Activated naive CD4-positive, alpha-beta T cell (primary cell): ENCODE data around the gene SRRM1.
A peak's percentile ranks its signal among the peaks of the same experiment; 100 is the strongest.

ENCODE experiments used
- DNase-seq, 4 experiments: peaks; one replicate each; lab custom pipeline; 2025; lab: John Stamatoyannopoulos, UW

The SRRM1 gene, protein sequence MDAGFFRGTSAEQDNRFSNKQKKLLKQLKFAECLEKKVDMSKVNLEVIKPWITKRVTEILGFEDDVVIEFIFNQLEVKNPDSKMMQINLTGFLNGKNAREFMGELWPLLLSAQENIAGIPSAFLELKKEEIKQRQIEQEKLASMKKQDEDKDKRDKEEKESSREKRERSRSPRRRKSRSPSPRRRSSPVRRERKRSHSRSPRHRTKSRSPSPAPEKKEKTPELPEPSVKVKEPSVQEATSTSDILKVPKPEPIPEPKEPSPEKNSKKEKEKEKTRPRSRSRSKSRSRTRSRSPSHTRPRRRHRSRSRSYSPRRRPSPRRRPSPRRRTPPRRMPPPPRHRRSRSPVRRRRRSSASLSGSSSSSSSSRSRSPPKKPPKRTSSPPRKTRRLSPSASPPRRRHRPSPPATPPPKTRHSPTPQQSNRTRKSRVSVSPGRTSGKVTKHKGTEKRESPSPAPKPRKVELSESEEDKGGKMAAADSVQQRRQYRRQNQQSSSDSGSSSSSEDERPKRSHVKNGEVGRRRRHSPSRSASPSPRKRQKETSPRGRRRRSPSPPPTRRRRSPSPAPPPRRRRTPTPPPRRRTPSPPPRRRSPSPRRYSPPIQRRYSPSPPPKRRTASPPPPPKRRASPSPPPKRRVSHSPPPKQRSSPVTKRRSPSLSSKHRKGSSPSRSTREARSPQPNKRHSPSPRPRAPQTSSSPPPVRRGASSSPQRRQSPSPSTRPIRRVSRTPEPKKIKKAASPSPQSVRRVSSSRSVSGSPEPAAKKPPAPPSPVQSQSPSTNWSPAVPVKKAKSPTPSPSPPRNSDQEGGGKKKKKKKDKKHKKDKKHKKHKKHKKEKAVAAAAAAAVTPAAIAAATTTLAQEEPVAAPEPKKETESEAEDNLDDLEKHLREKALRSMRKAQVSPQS

DNA sequence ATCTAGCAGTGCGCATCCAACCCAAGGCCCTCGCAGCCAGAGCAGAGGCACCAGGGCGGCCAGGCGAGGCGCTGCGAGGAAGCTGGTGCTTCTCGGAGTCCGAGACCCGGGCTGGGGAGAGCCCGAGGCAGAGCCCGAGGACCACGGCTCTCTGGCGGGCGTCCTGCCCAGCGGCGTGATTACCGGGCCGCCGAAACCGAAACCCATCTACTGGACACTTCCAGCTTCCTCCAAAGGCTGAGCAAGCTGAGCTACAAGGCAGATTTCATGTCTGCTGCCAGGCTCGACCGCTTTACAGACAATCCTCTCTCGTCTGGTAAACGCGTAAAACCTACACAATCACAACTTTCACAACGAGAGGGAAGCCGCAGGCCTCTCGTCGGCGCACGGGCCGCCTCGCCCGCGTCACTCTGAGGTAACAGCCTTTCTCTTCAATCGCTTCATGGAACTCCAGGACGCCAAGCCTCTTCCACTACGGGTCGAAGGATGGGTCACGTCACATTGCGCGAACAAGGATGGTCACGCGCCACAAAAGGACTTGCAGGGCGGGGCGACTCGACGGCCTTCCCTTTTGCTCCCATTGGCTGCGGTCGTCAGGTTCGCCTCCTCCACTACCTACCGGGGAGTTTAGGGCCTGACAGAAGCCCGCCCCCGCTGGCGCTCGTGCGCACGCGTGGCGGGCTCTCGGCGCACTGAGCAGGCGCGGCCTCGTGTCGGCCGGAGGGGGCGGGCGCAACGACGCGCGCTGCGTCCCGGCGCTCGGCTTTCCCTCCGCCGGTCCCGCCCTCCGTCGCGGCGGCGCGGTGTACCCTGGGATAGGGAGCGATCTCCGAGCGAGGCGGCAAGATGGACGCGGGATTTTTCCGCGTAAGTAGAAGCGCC, at the start of gene SRRM1:
SRRM1 (plus strand) TSS at position 822 of the 882 bp plus-strand sequence; CDS start at position 847, 25 bp downstream.
- DNase-seq, result peak; percentile 93 to 97 (median 95)

DNA sequence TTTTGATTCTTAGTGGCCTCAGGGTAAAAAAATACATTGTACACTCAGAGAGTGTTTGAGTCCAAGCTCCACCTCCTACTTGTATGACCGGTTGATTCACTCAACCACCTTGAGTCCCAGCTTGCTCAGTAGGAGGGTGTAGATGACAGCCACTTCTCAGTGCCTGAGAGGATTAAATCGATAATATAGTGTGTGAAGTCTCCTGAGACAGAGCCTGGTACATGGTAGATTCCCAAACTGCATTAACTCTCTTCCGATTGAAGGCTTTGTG, 48.8 kb upstream of the SRRM1 start:
- no peak for DNase-seq

DNA sequence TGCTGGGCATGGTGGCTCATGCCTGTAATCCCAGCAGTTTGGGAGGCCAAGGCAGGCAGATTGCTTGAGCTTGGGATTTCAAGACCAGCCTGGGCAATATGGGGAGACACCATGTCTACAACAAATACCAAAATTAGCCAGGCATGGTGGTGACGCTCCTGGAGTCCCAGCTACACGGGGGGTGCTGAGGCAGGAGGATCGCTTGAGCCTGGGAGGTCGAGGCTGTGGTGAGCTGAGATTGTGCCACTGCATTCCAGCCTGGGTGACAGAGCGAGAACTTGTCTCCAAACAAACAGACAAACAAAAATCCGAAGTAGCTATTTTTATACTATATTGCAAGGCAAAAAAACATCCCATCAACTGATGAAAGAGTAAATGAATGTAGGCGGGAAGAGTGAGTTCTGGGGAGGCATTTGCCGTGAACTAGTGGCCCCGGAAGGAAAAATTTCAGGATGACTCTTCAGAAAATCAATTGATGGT, 46.7 kb upstream of the SRRM1 start:
- DNase-seq, result no peak

DNA sequence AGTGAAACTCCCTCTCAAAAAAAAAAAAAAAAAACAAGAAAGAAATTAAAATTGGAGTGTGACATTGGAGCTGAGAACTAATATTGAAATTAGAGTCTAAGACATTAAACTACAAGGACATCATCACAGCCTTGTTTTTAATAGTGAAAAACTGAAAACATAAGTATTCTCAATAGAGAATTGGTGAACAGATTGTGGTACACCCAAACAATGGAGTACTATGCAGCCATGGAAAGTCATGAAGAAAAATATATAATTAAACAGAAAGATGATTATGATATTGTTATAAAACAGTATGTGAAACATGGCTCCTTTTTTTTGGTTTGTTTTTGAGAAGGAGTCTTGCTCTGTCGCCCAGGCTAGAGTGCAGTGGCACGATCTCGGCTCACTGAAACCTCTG, 43.8 kb upstream of the SRRM1 start:
- DNase-seq, result no peak

DNA sequence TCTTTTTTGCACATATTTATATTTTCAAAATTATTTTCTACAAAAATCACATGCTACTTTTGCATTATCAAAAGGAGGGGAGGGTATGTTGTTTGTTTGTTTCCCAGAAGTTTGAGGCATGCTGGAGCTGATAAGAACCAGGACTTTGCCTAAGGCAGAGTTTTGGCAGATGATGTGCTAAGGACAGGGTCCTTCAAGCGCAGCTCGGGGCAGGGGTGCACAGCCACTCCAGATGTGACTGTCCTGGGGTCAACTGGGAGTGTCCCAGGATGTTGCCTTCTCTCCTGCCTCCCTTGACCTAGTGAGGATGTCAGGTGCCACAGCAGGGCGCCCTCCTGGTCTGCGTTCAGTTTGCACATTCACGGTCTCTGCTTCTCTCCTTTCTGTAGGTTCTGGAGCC, 42.6 kb upstream of the SRRM1 start:
- DNase-seq, result no peak

DNA sequence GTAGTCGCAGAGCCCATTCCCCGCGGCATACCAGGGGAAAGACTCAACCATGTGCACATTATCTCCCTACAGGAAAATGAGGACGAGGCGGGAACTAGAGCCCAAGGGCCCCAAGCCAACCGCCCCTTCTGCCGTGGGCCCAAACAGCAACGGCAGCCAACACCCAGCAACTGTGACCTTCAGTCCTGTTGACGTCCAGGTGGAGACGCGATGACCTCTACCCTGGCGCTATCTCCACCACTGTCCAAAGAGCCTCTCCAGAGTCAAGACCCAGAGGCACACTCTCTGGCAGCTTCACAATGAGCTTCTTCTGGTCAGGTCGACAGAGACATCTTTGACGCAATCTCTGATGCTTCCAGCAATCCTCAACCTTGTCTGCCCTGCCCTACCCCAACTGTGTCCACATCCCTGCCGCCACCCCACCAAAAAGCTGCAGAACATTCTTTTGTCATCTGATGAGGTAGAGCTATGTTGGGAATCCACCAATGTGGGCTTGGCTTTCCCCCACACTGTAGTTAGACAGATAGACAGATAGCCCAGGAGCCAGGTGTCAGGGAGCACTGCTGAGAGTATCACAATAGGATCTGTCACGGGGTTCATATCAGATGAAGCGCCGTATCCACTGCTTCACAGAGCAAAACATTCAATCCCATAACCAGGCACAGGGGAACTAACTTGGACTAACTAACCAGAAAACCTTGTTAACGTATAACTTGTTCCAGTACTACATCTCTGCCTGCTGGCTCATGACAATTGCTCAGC, 37.4 kb upstream of the SRRM1 start:
- DNase-seq, result no peak

DNA sequence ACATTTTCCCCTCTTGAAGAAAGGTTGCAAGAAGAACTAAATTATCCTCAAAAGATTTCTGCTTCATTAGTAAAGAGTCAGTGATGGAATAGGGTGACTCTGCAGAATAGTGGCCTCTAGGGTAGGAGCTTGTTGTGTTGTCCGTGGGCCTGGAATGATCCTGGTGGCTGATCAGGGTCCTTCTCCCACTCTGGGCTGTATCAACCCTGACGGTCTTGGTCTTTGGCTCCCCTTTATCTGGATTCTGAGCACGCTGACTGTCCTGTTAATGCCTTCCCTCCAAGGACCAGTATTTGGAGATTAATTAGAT, 36.9 kb upstream of the SRRM1 start:
- no peak for DNase-seq

DNA sequence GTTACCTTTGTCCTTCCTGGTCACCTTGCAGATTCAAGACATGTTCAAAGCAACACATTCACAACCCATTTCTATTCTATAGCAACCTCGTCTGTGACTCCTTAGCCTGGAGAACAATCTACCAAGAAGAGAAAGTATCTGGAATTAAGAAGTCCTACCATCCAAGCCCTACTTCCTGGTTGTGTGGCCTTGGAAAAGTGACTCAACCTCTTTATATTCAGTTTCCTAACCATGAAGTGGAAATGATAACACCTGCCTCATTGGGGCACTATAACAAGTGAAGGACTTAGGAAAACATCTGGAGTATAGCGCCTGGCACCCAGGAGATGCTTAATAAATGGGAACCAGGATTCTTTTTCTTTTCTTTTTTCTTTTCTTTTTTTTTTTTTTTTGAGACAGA, 36.5 kb upstream of the SRRM1 start:
- no peak for DNase-seq

DNA sequence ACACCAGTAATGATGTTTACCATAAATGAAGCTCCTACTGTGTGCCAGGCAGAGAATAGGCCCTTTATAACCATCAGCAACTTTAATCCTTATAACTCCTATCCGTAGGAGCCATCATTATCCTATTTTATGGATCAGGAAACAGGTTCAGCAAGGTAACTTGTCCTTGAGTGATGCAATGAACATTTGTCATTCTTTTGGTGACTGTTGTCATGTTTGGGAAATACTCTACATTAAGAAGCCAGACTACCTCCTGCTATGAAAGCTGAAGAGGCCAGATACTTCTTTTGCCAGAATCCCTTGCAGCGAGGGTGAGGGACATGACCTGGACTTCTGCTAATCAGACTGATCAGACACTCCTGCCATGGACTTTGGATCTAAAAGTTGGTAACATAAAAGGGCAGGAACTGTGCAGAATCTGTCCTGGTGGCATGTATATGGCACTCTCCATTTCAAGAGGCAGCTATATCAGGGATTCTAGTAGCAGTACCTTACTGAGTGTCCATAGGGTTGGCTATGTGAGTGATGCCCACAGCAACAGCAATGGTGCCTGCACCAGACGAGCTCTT, 33.1 kb upstream of the SRRM1 start:
- no peak for DNase-seq

DNA sequence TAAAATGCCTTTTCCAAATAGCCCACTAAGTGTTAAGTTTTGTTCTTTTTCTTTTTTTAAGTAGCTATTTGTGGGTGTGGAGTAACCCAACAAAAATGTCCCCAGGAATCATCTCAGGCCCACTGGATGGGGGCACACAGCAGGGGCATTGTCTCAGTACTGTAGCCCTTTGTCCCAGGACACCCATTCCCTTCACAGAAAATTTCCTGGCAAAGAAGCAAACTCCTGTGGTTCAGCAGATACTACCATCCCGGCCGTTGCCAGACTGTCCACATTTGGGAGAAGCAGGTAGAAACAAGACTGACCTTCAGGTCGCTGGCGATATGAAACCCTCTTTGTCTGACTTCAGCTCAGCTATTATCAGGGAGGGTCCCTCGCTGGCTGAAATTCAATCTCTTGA, 23.7 kb upstream of the SRRM1 start:
- DNase-seq, result no peak

DNA sequence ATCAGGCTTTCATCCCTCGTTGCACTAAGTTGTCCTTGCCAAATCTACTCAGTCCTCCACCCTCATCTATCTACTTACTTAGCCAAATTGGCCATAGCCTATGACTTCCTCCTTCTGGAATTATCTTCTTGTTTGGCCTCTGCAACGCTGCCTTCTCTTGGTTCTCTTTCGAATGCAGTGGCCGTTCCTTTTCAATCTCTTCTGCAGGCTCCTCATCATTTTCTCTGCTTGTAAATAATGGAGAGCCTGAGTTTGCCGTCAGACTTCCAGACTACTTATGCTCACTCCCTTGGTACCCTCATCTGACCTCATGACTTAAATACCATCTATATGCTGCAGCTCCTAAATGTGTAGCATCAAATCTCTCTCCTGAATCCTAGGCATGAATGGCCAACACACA, 22.4 kb upstream of the SRRM1 start:
- no peak for DNase-seq

DNA sequence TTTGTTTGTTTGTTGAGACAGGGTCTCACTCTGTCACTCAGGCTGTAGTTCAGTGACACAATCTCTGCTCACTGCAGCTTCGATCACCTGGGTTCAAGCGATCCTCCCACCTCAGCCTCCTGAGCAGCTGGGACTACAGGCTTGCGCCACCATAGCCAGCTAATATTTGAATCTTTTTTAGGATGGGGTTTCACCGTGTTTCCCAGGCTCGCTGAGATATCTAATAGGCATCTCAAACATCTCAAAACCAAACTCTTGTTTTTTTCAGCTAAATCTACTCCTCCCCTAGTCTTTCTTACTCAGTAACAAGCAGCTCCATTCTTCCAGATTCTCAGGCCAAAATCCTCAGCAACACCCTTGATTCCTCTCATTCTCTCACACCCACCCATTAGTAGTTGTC, 22.0 kb upstream of the SRRM1 start:
- DNase-seq, result no peak

DNA sequence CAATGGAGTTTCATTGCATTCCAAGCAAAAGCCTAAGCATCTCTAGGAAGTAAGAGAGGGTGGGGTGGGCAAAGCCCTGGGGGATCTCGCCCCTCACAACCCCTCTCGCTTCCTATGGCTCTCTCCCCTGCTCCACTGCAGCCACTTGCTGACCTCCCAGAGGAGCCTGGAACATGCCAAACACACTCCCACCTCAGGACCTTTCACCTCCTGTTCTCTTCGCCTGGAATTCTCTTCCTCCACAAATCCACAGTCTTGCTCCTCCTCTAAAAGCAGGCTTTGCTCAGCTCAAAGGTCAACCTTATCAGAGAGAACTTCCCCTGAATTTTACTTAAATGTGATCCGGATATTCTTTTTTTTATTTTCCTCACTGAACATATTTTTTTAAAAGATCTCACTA, 20.9 kb upstream of the SRRM1 start:
- DNase-seq, result no peak

DNA sequence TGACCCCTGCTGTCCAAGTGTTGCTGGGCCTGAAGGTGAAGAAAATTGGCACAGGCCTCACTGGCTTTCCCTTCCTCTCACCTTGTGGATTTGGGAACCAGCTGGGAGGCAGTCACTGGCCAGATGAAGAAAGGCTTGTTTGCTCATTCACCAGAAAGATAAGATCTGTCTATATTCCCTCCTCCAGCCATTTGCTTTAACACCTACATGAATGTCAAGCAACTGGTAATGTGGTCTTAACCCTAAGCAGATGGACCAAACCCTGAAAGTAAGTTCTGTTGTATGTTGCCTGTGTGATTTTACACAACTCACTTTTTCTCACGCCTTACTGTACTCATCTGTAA, 10.3 kb upstream of the SRRM1 start:
- no peak for DNase-seq

DNA sequence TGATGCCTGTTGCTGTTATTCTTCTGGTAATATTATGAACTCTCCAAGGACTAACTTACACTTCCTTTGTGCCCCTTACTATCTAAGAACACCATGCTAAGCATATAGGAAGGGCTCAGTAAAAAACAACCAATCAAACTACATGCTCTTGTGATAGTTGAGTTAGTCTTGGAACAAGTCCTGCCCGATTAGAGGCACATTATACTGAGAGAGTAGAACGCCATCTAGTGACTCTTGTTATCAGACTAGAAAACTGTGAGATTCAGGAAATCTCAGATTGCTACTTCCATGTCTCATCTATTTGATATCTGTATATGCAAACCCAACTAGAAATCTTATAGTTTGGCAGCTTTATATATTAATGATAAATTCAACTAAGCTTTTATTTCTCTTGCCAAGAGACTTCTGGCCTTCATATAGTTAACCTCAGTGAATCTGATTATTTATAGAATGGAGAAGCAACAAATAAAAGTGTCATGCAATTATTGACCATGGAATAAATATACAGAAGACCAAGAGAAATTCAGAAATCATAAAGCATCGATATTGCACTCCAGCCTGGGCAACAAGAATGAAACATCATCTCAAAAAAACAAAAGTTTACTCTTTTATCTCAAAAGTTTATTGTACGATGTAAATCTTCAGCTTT, 7.8 kb upstream of the SRRM1 start:
- no peak for DNase-seq

DNA sequence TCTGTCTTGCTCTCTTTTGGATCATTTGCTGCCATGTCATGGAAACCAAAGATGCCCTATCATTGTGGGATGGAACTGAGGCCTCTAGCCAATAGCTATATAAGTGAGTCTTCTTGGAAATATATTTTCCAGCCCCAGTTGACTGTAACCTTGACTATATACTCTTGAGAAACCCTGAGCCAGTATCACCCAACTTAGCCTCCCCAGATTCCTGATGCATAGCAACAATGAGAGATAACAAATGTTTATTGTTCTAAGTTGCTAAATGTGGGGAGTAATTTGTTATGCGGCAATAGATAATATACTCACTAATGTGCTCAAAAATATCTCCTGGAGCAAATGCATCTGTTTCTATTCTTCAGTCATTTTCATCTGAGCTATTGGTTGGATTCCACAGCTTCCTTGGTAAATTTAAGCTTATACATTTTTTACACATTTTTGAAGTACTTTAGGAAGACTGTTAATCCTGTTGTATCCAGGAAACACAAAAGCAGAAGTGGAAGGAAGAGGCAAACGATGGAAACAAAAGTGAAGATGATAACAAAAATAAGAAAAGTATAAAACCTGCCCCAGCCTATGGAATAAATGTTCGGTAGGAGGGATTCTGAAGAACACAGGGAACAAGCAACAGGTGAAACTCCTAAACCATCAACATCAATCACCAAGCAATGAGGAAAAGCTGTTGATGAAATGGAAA, 6.3 kb upstream of the SRRM1 start:
- DNase-seq, result no peak

DNA sequence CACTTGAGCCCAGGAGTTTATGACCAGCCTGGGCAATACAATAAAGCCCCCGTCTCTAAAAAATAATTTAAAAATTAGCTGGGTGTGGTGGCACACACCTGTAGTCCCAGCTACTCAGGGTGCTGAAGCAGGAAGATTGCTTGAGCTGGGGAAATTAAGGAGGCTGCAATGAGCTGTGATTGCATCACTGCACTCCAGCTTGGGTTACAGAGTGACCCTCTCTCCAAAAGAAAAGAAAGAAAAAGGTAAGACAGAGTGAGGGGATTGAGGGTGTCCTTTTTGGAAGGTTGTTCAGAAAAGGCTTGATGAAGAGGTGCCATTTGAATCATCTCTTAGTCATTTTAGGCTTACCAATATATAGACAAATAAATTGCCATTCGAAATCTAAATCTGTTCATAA, 4.0 kb upstream of the SRRM1 start:
- DNase-seq, result no peak

DNA sequence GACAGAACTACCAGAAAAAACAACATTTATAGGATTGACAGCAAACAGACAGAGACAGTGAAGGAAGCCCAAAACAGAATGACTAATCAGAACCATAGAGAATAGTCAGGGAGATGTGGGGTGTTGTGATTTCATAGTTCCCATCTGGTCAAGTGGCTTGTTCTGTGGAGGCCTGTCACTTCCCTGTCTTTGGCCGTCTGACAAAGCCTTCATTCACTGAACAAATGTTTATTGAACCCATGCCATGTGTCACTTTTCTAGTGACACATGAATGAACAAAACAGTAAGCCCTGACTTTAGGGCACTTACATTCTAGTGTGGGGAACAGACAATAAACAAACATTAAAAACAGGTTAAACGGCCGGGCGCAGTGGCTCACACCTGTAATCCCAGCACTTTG, 3.2 kb upstream of the SRRM1 start:
- DNase-seq, result no peak

DNA sequence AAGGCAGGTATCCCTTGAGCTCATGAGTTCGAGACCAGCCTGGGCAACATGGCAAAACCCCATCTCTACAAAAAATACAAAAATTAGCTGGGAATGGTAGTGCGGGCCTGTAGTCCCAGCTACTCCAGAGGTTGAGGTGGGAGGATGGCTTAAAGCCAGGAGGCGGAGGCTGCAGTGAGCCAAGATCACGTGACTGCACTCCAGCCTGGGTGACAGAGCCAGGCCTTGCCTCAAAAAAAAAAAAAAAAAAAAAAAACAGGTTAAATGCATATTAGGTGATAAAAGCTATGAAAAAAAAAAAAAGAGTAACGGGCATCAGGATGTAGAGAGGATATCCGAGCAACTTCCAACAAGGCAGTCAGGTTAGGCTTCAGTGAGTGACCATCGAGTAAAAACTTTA, 2.8 kb upstream of the SRRM1 start:
- no peak for DNase-seq

DNA sequence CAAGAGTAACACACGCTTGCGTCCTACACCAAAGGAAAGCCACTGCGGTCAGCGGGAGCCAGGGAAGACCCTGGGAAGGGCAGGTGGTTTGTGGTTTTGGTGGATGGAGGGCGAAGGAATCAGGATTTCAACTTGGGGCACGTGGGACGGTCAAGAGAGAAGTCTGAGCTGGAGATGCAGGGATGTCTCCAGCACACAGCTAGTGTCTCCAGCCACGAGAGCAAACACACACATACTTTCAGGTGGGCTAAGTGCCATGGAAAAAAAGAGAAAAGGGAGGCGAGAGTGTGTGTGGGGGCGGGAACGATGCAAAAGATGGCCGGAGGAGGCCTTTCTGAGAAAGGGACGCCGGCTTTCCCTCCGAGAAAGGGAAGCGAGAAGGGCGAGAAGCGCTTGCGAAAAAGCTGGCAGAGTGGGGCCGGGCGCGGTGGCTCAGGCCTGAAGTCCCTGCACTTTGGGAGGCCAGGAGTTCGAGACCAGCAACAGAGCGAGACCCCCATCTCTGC, 1.4 kb upstream of the SRRM1 start:
- peak in 3 of 4 experiments; percentile 8 to 14 (median 9) for DNase-seq
